Endothelial cell of umbilical vein (primary cell): ENCODE results near the gene SCLY. TPM values are rescaled to one million over a fixed set of nuclear protein-coding genes. Genes with fewer than 3 reads are reported as not detected.

Source experiments
- BruUV-seq: library from RNA; stranded (reverse); fragments of 400-500 nt; replicated peaks from 2 replicates; lab custom pipeline; 2021; lab: Mats Ljungman, UMichigan
- CTCF ChIA-PET: fragments of 300-600, 350-600 bp; sonication (Branson Sonifier 250); formaldehyde crosslinking; loops from one replicate; lab custom pipeline; 2021; ENCODE audit warnings: antibody characterized with exemption, inconsistent platforms; lab: Charles Lee
- POLR2A ChIA-PET: fragments of 300-600, 350-600 bp; sonication (Branson Sonifier 250); formaldehyde crosslinking; loops from one replicate; lab custom pipeline; 2021; ENCODE audit warnings: antibody characterized with exemption, inconsistent platforms; lab: Charles Lee
- DNase-seq: peaks from one replicate; pipeline ENCODE4 v3.0.0-alpha.2; 2011; ENCODE audit warnings: low read depth, low spot score
- FAIRE-seq: peaks from 2 replicates; lab custom pipeline; 2011; peaks lifted over from hg19 to GRCh38; lab: Jason Lieb, UNC
- H2AFZ ChIP-seq: 2 replicates; pipeline ENCODE4 v1.6.0; 2012; ENCODE audit warnings: low read depth, low read length, control low read depth, inconsistent platforms
- H3K27ac ChIP-seq: 2 replicates; pipeline ENCODE4 v1.5.1; 2011; ENCODE audit warnings: low read depth, mild to moderate bottlenecking, control low read depth, low read length, moderate library complexity; ENCODE audit not compliant: insufficient read depth
- H3K27me3 ChIP-seq, 2 experiments: 2 replicates each; pipeline versions ENCODE4 v1.6.0 to v1.6.1; 2011; ENCODE audit warnings: low read length in 2 of 2, mixed read lengths in 1 of 2; ENCODE audit not compliant: control insufficient read depth in 2 of 2, insufficient read depth in 2 of 2
- H3K36me3 ChIP-seq, 2 experiments: 2 replicates in 1 of 2; 3 replicates in 1 of 2; pipeline ENCODE4 v1.5.1; 2011; ENCODE audit warnings: low read length in 2 of 2, mild to moderate bottlenecking in 1 of 2, moderate library complexity in 1 of 2; ENCODE audit not compliant: control insufficient read depth in 2 of 2, insufficient read depth in 2 of 2; ENCODE audit errors: extremely low read depth in 1 of 2
- H3K4me1 ChIP-seq: 3 replicates; pipeline ENCODE4 v1.5.1; 2011; ENCODE audit warnings: mild to moderate bottlenecking, low read length; ENCODE audit not compliant: control insufficient read depth, insufficient read depth; ENCODE audit errors: extremely low read depth
- H3K4me2 ChIP-seq: 2 replicates; pipeline ENCODE4 v1.6.1; 2011; ENCODE audit warnings: low read length, control low read depth, mixed read lengths; ENCODE audit not compliant: insufficient read depth
- H3K4me3 ChIP-seq, 3 experiments: fragments of 200-600 bp in 1 of 3; sonication (generic), shearing (Covaris generic) in 1 of 3; replicated peaks in 1 of 3; 2 replicates each; pipeline ENCODE4 v1.5.1; 2011 to 2016; ENCODE audit warnings: control low read depth in 3 of 3, low read length in 3 of 3, mild to moderate bottlenecking in 2 of 3, inconsistent platforms in 1 of 3, low read depth in 1 of 3, moderate library complexity in 1 of 3; ENCODE audit not compliant: insufficient read depth in 1 of 3
- H3K79me2 ChIP-seq: 2 replicates; pipeline ENCODE4 v1.6.0; 2012; ENCODE audit warnings: low read length, inconsistent platforms; ENCODE audit not compliant: control insufficient read depth, insufficient read depth
- H3K9ac ChIP-seq: replicated peaks from 2 replicates; pipeline ENCODE3; 2011; ENCODE audit warnings: low read length, control low read depth; ENCODE audit not compliant: insufficient read depth; ENCODE audit errors: extremely low read depth
- H3K9me1 ChIP-seq: replicated peaks from 3 replicates; pipeline ENCODE4 v1.6.0; 2011; ENCODE audit warnings: mild to moderate bottlenecking, low read length; ENCODE audit not compliant: control insufficient read depth, insufficient read depth; ENCODE audit errors: extremely low read depth
- H3K9me3 ChIP-seq: replicated peaks from 2 replicates; pipeline ENCODE4 v1.5.1; 2012; ENCODE audit warnings: low read length, inconsistent platforms; ENCODE audit not compliant: control insufficient read depth, insufficient read depth
- H4K20me1 ChIP-seq: replicated peaks from 2 replicates; pipeline ENCODE3; 2011; ENCODE audit warnings: mild to moderate bottlenecking, low read length; ENCODE audit not compliant: control insufficient read depth, insufficient read depth; ENCODE audit errors: extremely low read depth
- CTCF ChIP-seq, 2 donors: IDR thresholded peaks; 1 replicate in 1 of 2; 2 replicates in 1 of 2; pipeline ENCODE4 v1.5.1; 2011; ENCODE audit warnings: low read length in 2 of 2, mild to moderate bottlenecking in 2 of 2, moderate library complexity in 2 of 2, control low read depth in 1 of 2, inconsistent platforms in 1 of 2, low read depth in 1 of 2; ENCODE audit not compliant: insufficient read depth in 1 of 2; ENCODE audit errors: extremely low read depth in 1 of 2
- EZH2 ChIP-seq: IDR thresholded peaks from 2 replicates; pipeline ENCODE4 v1.6.1; 2012; ENCODE audit warnings: borderline replicate concordance, low read depth, mild to moderate bottlenecking, moderate library complexity, low read length, inconsistent platforms; ENCODE audit not compliant: severe bottlenecking
- GATA2 ChIP-seq: IDR thresholded peaks from 2 replicates; pipeline ENCODE4 v1.7.0; 2011; ENCODE audit warnings: low read depth, mild to moderate bottlenecking, moderate library complexity, mixed read lengths, low read length; ENCODE audit not compliant: insufficient read length, insufficient read depth
- MAX ChIP-seq: IDR thresholded peaks from 2 replicates; pipeline ENCODE4 v1.6.1; 2011; ENCODE audit not compliant: insufficient read depth, insufficient read length
- MYC ChIP-seq: IDR thresholded peaks from one replicate; pipeline ENCODE4 v1.6.1; 2011; ENCODE audit warnings: mild to moderate bottlenecking, low read depth, low read length
- POLR2A ChIP-seq: IDR thresholded peaks from 2 replicates; pipeline ENCODE4 v1.6.1; 2012; ENCODE audit warnings: low read depth, mild to moderate bottlenecking, control low read depth, low read length
- POLR2AphosphoS5 ChIP-seq: IDR thresholded peaks from 2 replicates; pipeline ENCODE4 v1.6.1; 2012; ENCODE audit warnings: low read depth, mild to moderate bottlenecking, control low read depth, low read length, moderate library complexity; ENCODE audit not compliant: insufficient read depth
- dilution Hi-C: fragments of 300-500 bp; cut with MboI; formaldehyde crosslinking; loops from one replicate; pipeline ENCODE4 v1.15.0; 2019; ENCODE audit warnings: low sequenced_read_pairs; ENCODE audit not compliant: extremely low pct_ligation_motif_present
- intact Hi-C: fragments of 100-400 bp; cut with micrococcal nuclease; formaldehyde crosslinking; loops from one replicate; pipeline ENCODE4 v1.10.0; 2022
- polyA plus RNA-seq, 4 experiments: library from polyadenylated mRNA; depleted of rRNA in 3 of 4; stranded (reverse) in 3 of 4; unstranded in 1 of 4; fragments of >200 nt; gene quantifications; 2 replicates each; pipeline versions ENCODE4 v1.2.1 to v1.2.3, GENCODE V29; 2011 to 2012; ENCODE audit warnings: missing spikeins in 1 of 4
- total RNA-seq: library from RNA; stranded (reverse); gene quantifications from 2 replicates; pipeline ENCODE4 v1.2.3, GENCODE V29; 2021

The SCLY gene
- total and polyA plus RNA-seq, 2 donors (not counting 3 experiments of a cell fraction or from before 2014, with no cell fraction given), result 22.6 to 32.7 TPM

- CTCF ChIA-PET, result interaction anchor here (0.9 kb wide), 1 partner anchor 198 kb away, joined by 3 read pairs; no protein-coding TSS in a partner anchor
- BruUV-seq, result no TSS peak
- TF ChIP-seq MYC (no peak), EZH2 (no peak), CTCF (IDR thresholded peaks at IDR 0.05; ENCODE audit: extremely low read depth in 1 of 2, insufficient read depth in 1 of 2, low read depth in 1 of 2, low read length in 2 of 2) (no peak), POLR2A (no peak), MAX (no peak), GATA2 (no peak), POLR2AphosphoS5 (no peak)
- DNase-seq (no peak), FAIRE-seq (no peak)
- intact Hi-C loops (loop anchor here (10.0 kb wide), 1 partner anchor 170 kb away; no protein-coding TSS in a partner anchor), dilution Hi-C loops (no loop called here)
- POLR2A ChIA-PET, result no interaction called here
- Histone ChIP-seq H2AFZ (no peak overlapping the region), H3K4me2 (no peak overlapping the region), H3K9me3 (no peaks in the 10 kb centered on the region), H3K4me3 (no peak overlapping the region), H3K4me1 (peaks cover 6% of the 10 kb centered on the region), H4K20me1 (no peaks in the 10 kb centered on the region), H3K79me2 (peaks cover 7% of the 10 kb centered on the region), H3K9ac (no peak overlapping the region), H3K9me1 (no peaks in the 10 kb centered on the region), H3K27ac (no peak overlapping the region), H3K27me3 (no peaks in the 10 kb centered on the region), H3K36me3 (peaks cover 6% of the 10 kb centered on the region in 2 experiments)
Measured at GRCh38 chr2:238065071-238065846, 4.5 kb downstream of the SCLY start.
